ENCODE results near the gene MUC12.
A peak's percentile ranks its signal among the peaks of the same experiment; 100 is the strongest.

Gene MUC12

DNA sequence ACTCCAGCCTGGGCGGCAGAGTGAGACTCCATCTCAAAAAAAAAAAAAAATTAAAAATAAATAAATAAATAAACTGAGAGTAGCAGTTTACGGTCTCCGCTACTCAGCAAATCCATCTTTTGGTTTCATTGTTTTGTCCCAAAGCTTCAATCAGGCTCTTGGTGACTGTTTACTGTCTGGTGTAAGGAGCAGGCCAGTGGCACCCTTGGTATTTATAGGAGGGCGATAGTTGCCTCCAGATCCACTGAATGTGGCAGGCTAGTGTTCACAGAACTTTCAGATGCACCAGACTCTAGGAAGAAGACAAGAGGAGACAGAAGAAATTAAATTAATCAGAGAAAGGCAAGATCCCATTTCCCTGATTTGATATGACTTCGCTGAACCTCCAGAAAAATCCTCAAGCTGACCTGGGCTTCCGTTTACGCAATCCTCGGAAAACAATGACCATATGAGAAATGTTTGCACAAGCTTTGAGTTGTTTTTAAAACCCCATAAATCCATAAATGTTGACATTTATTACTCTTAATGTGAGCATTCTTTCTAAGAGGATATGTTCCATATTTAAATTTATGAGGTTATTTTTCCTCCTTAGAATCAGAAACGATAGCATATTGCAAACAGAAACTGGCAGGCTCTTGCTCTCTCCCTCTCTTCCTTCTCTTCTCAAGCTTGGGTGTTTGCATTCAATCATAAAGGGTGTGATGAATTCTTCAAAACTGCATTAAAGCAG is 27.2 kb upstream of the MUC12 start:
- Histone ChIP-seq H3K36me3 (ENCODE audit: insufficient read depth, insufficient read length, low read length) (no peaks in the 10 kb centered on the region), H3K27me3 (ENCODE audit: insufficient read depth, insufficient read length) (no peaks in the 10 kb centered on the region), H3K9ac (ENCODE audit: insufficient read length, low read depth) (no peak overlapping the region), H3K4me1 (ENCODE audit: insufficient read depth, insufficient read length) (no peaks in the 10 kb centered on the region), H3K9me3 (ENCODE audit: insufficient read depth, low read length) (peaks cover 7% of the 10 kb centered on the region; the same call in 1 of the 2 replicates), H3K4me3 (ENCODE audit: insufficient read length, low read depth) (no peak overlapping the region)
- DNase-seq (ENCODE audit: low read depth, low spot score) = no peak
- TF ChIP-seq SUZ12 (IDR thresholded peaks at IDR 0.05; ENCODE audit: extremely low read depth, insufficient read depth, insufficient read length) (no peak), ZNF274 (IDR thresholded peaks at IDR 0.05; ENCODE audit: low read depth, low read length) (no peak), YY1 (IDR thresholded peaks at IDR 0.05; ENCODE audit: insufficient read depth, insufficient read length) (no peak)

DNA sequence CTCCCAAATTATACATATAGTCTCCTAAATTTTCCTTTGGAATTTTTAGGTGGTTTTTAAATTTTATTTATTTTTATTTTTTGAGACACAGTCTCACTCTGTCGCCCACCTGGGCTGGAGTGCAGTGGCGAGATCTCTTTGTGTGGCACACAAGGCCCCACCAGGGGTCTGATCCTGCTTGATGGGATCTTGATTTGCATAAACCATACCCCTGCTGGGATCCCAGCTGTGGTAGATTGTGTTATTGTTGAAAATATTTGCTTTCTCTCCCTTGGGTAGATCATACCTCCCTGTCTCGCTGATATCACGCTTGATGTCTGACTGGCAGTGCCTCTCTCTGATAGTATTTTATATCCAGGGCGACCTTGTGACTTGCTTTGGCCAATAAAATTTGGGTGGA is 25.7 kb upstream of the MUC12 start:
- Histone ChIP-seq H3K9ac (ENCODE audit: insufficient read length, low read depth) (no peak overlapping the region), H3K4me3 (ENCODE audit: insufficient read length, low read depth) (no peak overlapping the region), H3K27me3 (ENCODE audit: insufficient read depth, insufficient read length) (no peaks in the 10 kb centered on the region), H3K36me3 (ENCODE audit: insufficient read depth, insufficient read length, low read length) (no peaks in the 10 kb centered on the region), H3K9me3 (ENCODE audit: insufficient read depth, low read length) (peaks cover 7% of the 10 kb centered on the region; the same call in 1 of the 2 replicates), H3K4me1 (ENCODE audit: insufficient read depth, insufficient read length) (no peaks in the 10 kb centered on the region)
- TF ChIP-seq ZNF274 (IDR thresholded peaks at IDR 0.05; ENCODE audit: low read depth, low read length) = no peak
- no peak for TF ChIP-seq SUZ12 (IDR thresholded peaks at IDR 0.05; ENCODE audit: extremely low read depth, insufficient read depth, insufficient read length)
- no peak for TF ChIP-seq YY1 (IDR thresholded peaks at IDR 0.05; ENCODE audit: insufficient read depth, insufficient read length)
- DNase-seq (ENCODE audit: low read depth, low spot score) = no peak

DNA sequence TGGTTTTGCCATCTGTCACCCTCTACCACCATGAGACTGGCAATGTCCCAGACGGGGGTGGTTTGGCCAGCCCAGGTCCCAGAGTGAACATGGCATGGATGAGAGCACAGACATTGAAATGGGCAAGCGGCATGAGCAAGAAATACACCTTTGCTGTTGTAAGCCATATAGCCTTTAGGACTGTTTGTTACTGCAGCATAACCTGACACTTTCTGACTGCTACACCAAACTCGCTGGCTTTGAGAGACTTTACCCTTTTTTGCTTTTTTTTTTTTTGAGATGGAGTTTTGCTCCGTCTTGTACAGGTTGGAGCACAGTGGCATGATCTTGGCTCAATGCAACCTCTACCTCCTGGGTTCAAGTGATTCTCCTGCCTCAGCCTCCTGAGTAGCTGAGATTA is 25.2 kb upstream of the MUC12 start:
- no peaks in the 10 kb centered on the region for H3K27me3 ChIP-seq (ENCODE audit: insufficient read depth, insufficient read length)
- no peak overlapping the region for H3K9ac ChIP-seq (ENCODE audit: insufficient read length, low read depth)
- no peak for DNase-seq (ENCODE audit: low read depth, low spot score)
- H3K9me3 ChIP-seq (ENCODE audit: insufficient read depth, low read length) = peaks cover 7% of the 10 kb centered on the region; the same call in 1 of the 2 replicates
- H3K4me1 ChIP-seq (ENCODE audit: insufficient read depth, insufficient read length) = peaks cover 2% of the 10 kb centered on the region
- no peaks in the 10 kb centered on the region for H3K36me3 ChIP-seq (ENCODE audit: insufficient read depth, insufficient read length, low read length)
- no peak overlapping the region for H3K4me3 ChIP-seq (ENCODE audit: insufficient read length, low read depth)
- no peak for TF ChIP-seq SUZ12 (IDR thresholded peaks at IDR 0.05; ENCODE audit: extremely low read depth, insufficient read depth, insufficient read length)
- no peak for TF ChIP-seq YY1 (IDR thresholded peaks at IDR 0.05; ENCODE audit: insufficient read depth, insufficient read length)
- no peak for TF ChIP-seq ZNF274 (IDR thresholded peaks at IDR 0.05; ENCODE audit: low read depth, low read length)

- Histone ChIP-seq H3K4me3 (ENCODE audit: insufficient read length, low read depth) (no peak overlapping the region), H3K9me3 (ENCODE audit: insufficient read depth, low read length) (peaks cover 7% of the 10 kb centered on the region; the same call in 1 of the 2 replicates), H3K27me3 (ENCODE audit: insufficient read depth, insufficient read length) (no peaks in the 10 kb centered on the region), H3K9ac (ENCODE audit: insufficient read length, low read depth) (no peak overlapping the region), H3K36me3 (ENCODE audit: insufficient read depth, insufficient read length, low read length) (no peaks in the 10 kb centered on the region), H3K4me1 (ENCODE audit: insufficient read depth, insufficient read length) (peaks cover 13% of the 10 kb centered on the region)
- TF ChIP-seq YY1 (IDR thresholded peaks at IDR 0.05; ENCODE audit: insufficient read depth, insufficient read length) = no peak
- no peak for TF ChIP-seq ZNF274 (IDR thresholded peaks at IDR 0.05; ENCODE audit: low read depth, low read length)
- no peak for TF ChIP-seq SUZ12 (IDR thresholded peaks at IDR 0.05; ENCODE audit: extremely low read depth, insufficient read depth, insufficient read length)
- no peak for DNase-seq (ENCODE audit: low read depth, low spot score)
Measured at GRCh38 chr7:100946111-100946510, 23.3 kb upstream of the MUC12 start.

DNA sequence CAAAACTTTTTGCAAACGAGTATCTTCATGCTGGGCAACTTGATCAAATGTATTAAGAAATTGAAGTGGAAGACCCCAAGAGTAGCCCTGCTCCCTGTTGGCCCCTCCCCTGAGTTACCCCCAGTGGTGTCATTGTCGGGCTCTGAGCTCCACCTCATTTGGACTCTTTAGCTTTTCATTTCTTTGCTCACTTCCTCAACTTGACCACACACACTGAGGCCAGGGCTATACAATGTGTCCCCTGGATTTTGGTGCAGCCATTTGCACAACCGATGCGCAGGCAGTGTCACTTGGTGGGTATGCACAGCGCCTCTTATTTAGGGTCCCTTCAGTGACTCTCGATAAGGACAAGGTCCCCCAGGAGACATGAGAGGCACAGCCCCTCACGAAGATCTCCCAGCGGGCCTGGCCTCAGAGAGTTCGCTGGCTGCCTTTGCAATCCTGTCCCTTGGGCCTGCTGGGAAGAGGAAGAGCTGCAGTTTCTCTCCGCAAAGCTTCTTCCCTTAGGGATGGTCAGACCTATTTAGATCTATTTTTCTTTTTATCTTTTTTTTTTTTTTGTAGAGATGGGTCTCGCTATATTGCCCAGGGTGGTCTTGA is 22.5 kb upstream of the MUC12 start:
- peaks cover 17% of the 10 kb centered on the region for H3K4me1 ChIP-seq (ENCODE audit: insufficient read depth, insufficient read length)
- DNase-seq (ENCODE audit: low read depth, low spot score) = no peak
- H3K36me3 ChIP-seq (ENCODE audit: insufficient read depth, insufficient read length, low read length) = no peaks in the 10 kb centered on the region
- H3K27me3 ChIP-seq (ENCODE audit: insufficient read depth, insufficient read length) = no peaks in the 10 kb centered on the region
- TF ChIP-seq SUZ12 (IDR thresholded peaks at IDR 0.05; ENCODE audit: extremely low read depth, insufficient read depth, insufficient read length) (no peak), YY1 (IDR thresholded peaks at IDR 0.05; ENCODE audit: insufficient read depth, insufficient read length) (no peak), ZNF274 (IDR thresholded peaks at IDR 0.05; ENCODE audit: low read depth, low read length) (no peak)
- no peak overlapping the region for H3K4me3 ChIP-seq (ENCODE audit: insufficient read length, low read depth)
- no peak overlapping the region for H3K9ac ChIP-seq (ENCODE audit: insufficient read length, low read depth)
- peaks cover 7% of the 10 kb centered on the region; the same call in 1 of the 2 replicates for H3K9me3 ChIP-seq (ENCODE audit: insufficient read depth, low read length)

- peaks cover 7% of the 10 kb centered on the region; the same call in 1 of the 2 replicates for H3K9me3 ChIP-seq (ENCODE audit: insufficient read depth, low read length)
- peaks cover 18% of the 10 kb centered on the region for H3K4me1 ChIP-seq (ENCODE audit: insufficient read depth, insufficient read length)
- no peaks in the 10 kb centered on the region for H3K36me3 ChIP-seq (ENCODE audit: insufficient read depth, insufficient read length, low read length)
- no peak overlapping the region for H3K4me3 ChIP-seq (ENCODE audit: insufficient read length, low read depth)
- TF ChIP-seq ZNF274 (IDR thresholded peaks at IDR 0.05; ENCODE audit: low read depth, low read length) (no peak), YY1 (IDR thresholded peaks at IDR 0.05; ENCODE audit: insufficient read depth, insufficient read length) (no peak)
- DNase-seq (ENCODE audit: low read depth, low spot score) = no peak
- H3K27me3 ChIP-seq (ENCODE audit: insufficient read depth, insufficient read length) = no peaks in the 10 kb centered on the region
- no peak overlapping the region for H3K9ac ChIP-seq (ENCODE audit: insufficient read length, low read depth)
Measured at GRCh38 chr7:100947792-100948191, 21.6 kb upstream of the MUC12 start.

DNA sequence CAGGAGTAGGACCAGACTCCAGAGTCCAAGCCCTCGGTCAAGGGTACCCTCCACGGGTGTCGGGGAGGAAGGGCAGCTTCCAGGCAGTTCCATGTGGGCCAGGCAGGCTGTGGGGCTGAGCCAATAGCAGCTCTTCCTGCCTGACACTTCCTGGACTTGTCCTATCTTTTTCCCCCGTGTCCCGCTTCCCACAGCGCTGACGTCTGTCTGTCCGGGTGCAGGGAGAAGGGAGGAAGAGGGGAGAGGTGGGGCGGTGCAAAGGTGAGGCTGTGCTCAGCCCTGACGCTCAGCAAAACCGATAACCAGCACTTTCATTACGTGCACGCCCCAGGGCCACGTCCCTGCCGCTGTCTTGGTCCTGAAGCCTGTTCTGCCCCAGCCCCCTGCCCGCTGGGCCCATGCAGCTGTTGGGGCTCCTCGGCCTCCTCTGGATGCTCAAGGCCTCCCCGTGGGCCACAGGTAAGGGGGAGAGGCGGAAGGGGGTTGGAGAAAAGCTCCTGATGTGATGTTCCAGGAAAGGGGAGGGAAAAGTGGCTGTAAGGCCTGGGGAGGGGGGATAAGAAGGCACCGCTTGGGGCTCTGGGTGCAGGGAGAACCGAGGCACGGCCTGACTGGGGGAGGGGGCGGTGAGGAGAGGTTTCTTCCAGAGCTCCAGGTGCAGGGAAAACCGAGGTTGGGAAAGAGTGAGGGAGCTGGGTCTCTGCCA is 20.0 kb upstream of the MUC12 start, which contains the start of gene MUC3A:
MUC3A (plus strand) TSS at position 308 of the 706 bp plus-strand sequence; CDS start at position 399, 91 bp downstream.
- Histone ChIP-seq H3K9ac (ENCODE audit: insufficient read length, low read depth) (peak within 1 kb of the TSS; percentile 59), H3K27me3 (ENCODE audit: insufficient read depth, insufficient read length) (no peaks in the 10 kb centered on the region), H3K4me1 (ENCODE audit: insufficient read depth, insufficient read length) (peaks cover 18% of the 10 kb centered on the region), H3K36me3 (ENCODE audit: insufficient read depth, insufficient read length, low read length) (no peaks in the 10 kb centered on the region), H3K4me3 (ENCODE audit: insufficient read length, low read depth) (peak within 1 kb of the TSS; percentile 6), H3K9me3 (ENCODE audit: insufficient read depth, low read length) (no peaks in the 10 kb centered on the region)
- no peak for TF ChIP-seq YY1 (IDR thresholded peaks at IDR 0.05; ENCODE audit: insufficient read depth, insufficient read length)
- no peak for TF ChIP-seq SUZ12 (IDR thresholded peaks at IDR 0.05; ENCODE audit: extremely low read depth, insufficient read depth, insufficient read length)
- TF ChIP-seq ZNF274 (IDR thresholded peaks at IDR 0.05; ENCODE audit: low read depth, low read length) = no peak
- DNase-seq (ENCODE audit: low read depth, low spot score) = no peak
